GM23248 (cell line): Measurements from ENCODE around the gene BMP2K. TPM values are rescaled to one million over a fixed set of nuclear protein-coding genes. Genes with fewer than 3 reads are reported as not detected.
"Not testable (repeated sequence)": the region's sequence is repeated elsewhere in the genome, so short reads cannot be mapped to it uniquely, and the experiment has no call there.

Source experiments
- DNase-seq: peaks from one replicate; pipeline ENCODE4 v3.0.0-alpha.2; 2015
- H2AFZ ChIP-seq: fragments of 200-600 bp; sonication (generic); 2 replicates; pipeline ENCODE4 v1.6.1; 2016; ENCODE audit warnings: antibody characterized with exemption
- H3F3A ChIP-seq: fragments of 200-600 bp; sonication (generic); 2 replicates; pipeline ENCODE4 v1.6.1; 2016; ENCODE audit warnings: mild to moderate bottlenecking, antibody characterized with exemption, mixed run types; ENCODE audit not compliant: insufficient read depth
- H3K27ac ChIP-seq: fragments of 200-600 bp; sonication (generic); 2 replicates; pipeline ENCODE4 v1.5.1; 2016; ENCODE audit warnings: mild to moderate bottlenecking
- H3K27me3 ChIP-seq: fragments of 200-600 bp; sonication (generic); replicated peaks from 2 replicates; pipeline ENCODE4 v1.6.1; 2016; ENCODE audit warnings: mild to moderate bottlenecking; ENCODE audit not compliant: insufficient read depth
- H3K36me3 ChIP-seq: fragments of 200-600 bp; sonication (generic); 2 replicates; pipeline ENCODE4 v1.6.1; 2016; ENCODE audit warnings: low read depth, mild to moderate bottlenecking
- H3K4me1 ChIP-seq: fragments of 200-600 bp; sonication (generic); 2 replicates; pipeline ENCODE4 v1.6.1; 2016; ENCODE audit warnings: mild to moderate bottlenecking; ENCODE audit not compliant: insufficient read depth
- H3K4me2 ChIP-seq: fragments of 200-600 bp; sonication (generic); one replicate; pipeline ENCODE4 v1.6.1; 2016; ENCODE audit warnings: mild to moderate bottlenecking; ENCODE audit not compliant: unreplicated experiment
- H3K4me3 ChIP-seq: fragments of 200-600 bp; sonication (generic); 2 replicates; pipeline ENCODE4 v1.5.1; 2016; ENCODE audit warnings: mild to moderate bottlenecking
- H3K79me2 ChIP-seq: fragments of 200-600 bp; sonication (generic); 2 replicates; pipeline ENCODE4 v1.6.1; 2016; ENCODE audit warnings: mild to moderate bottlenecking; ENCODE audit not compliant: insufficient read depth
- H3K9ac ChIP-seq: fragments of 200-600 bp; sonication (generic); 2 replicates; pipeline ENCODE4 v1.6.1; 2016; ENCODE audit warnings: mild to moderate bottlenecking
- H3K9me2 ChIP-seq: fragments of 200-600 bp; sonication (generic); 2 replicates; pipeline ENCODE4 v1.6.1; 2016; ENCODE audit warnings: mixed run types, mild to moderate bottlenecking, moderate library complexity; ENCODE audit not compliant: insufficient read depth
- H3K9me3 ChIP-seq: fragments of 200-600 bp; sonication (generic); one replicate; pipeline ENCODE4 v1.6.1; 2017; ENCODE audit warnings: low read depth
- H4K20me1 ChIP-seq: fragments of 200-600 bp; sonication (generic); 2 replicates; pipeline ENCODE4 v1.6.0; 2016; ENCODE audit not compliant: insufficient read depth
- EZH2 ChIP-seq: fragments of 200-600 bp; sonication (generic); IDR thresholded peaks from 2 replicates; pipeline ENCODE4 v1.6.1; 2018; ENCODE audit warnings: antibody characterized with exemption, mild to moderate bottlenecking; ENCODE audit not compliant: insufficient read depth, poor library complexity, severe bottlenecking
- EZH2phosphoT487 ChIP-seq: fragments of 200-600 bp; sonication (generic); IDR thresholded peaks from 2 replicates; pipeline ENCODE4 v1.6.1; 2018; ENCODE audit warnings: antibody characterized with exemption, moderate library complexity, mild to moderate bottlenecking, low read depth; ENCODE audit not compliant: insufficient read depth
- WGBS, 2 experiments: methylation state at CpG; one replicate each; pipeline ENCODE4 v1.1.6; 2015 to 2017; ENCODE audit warnings: low lambda C conversion rate in 2 of 2, low coverage in 1 of 2; ENCODE audit errors: missing lambda C conversion rate in 2 of 2; 5-methylcytosine and 5-hydroxymethylcytosine counted together
- in situ Hi-C: fragments of 300-500 bp; cut with MboI; formaldehyde crosslinking; loops from 2 replicates; pipeline ENCODE4 v1.15.0; 2020
- polyA plus RNA-seq: library from polyadenylated mRNA; unstranded; fragments of >200 nt; fragmentation: Nextera tagmentation; extraction: Ambion mirVana; gene quantifications from 2 replicates; pipeline ENCODE4 v1.2.1, GENCODE V29; 2016
- total RNA-seq: library from RNA; depleted of rRNA; stranded (reverse); fragments of >200 nt; shearing (Covaris generic); gene quantifications from 2 replicates; pipeline ENCODE4 v1.2.3, GENCODE V29; 2014

Gene BMP2K
- total and polyA plus RNA-seq, 2 experiments from 2014 or later, result 11.0 to 53.0 TPM

DNA sequence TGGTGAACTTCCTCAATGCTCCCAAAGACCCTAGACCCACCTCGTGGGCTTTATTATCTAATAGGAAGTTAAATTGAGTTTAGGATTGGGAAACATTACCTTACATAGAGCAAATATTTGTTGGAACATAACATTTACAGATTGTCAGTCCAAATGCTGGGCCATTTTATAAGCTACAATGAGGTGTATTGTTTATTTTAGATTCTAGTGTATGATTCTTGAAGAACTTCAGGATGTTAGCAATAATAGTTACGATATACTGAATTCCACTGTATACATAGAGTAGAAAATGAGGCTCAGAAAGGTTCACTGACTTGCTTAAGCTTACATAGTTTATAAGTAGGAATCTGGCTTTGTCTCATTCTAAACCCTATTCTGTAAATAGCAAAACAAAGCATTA, 125.7 kb downstream of the BMP2K start:
- peaks cover 4% of the 10 kb centered on the region; the same call in 1 of the 2 replicates for H4K20me1 ChIP-seq
- H3K27ac ChIP-seq, result no peak overlapping the region
- H3K36me3 ChIP-seq, result no peaks in the 10 kb centered on the region
- no peaks in the 10 kb centered on the region for H3K9me2 ChIP-seq
- peaks cover 20% of the 10 kb centered on the region for H3F3A ChIP-seq
- in situ Hi-C loops, result no loop called here
- H2AFZ ChIP-seq, result no peak overlapping the region
- no peaks in the 10 kb centered on the region for H3K9me3 ChIP-seq
- no peak for DNase-seq
- no peak for TF ChIP-seq EZH2
- TF ChIP-seq EZH2phosphoT487, result no peak
- H3K4me1 ChIP-seq, result no peaks in the 10 kb centered on the region
- no peak overlapping the region for H3K4me2 ChIP-seq
- H3K9ac ChIP-seq, result no peak overlapping the region
- H3K27me3 ChIP-seq, result no peaks in the 10 kb centered on the region
- no peaks in the 10 kb centered on the region for H3K79me2 ChIP-seq
- H3K4me3 ChIP-seq, result no peak overlapping the region
- WGBS, 2 experiments, result 98% methylated on average over 2 of the region's 2 CpGs

DNA sequence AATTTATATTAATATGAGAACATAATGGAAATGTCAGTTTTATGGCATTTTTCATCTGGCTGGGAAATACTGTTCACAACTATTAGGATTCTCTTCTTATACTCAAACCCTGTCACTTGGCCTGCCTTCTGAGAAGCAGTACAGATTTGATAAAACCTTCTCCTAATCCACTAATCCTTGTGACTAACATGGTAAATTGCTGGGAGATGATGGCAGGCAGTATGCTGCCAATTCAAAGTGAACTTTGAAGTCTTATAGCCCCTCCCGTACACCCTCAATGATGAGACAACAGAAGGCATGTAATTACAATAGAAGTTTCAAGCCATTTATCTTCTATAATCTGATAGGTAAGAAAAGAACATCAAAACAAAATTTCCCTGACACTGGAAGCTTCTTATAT, 126.1 kb downstream of the BMP2K start:
- no peak overlapping the region for H3K9ac ChIP-seq
- WGBS, 2 experiments, result 53 to 66% methylated on average over 1 of the region's 1 CpG
- in situ Hi-C loops, result no loop called here
- no peaks in the 10 kb centered on the region for H3K4me1 ChIP-seq
- TF ChIP-seq EZH2phosphoT487 (no peak), EZH2 (no peak)
- no peak overlapping the region for H3K4me3 ChIP-seq
- H3K27me3 ChIP-seq, result no peaks in the 10 kb centered on the region
- peaks cover 4% of the 10 kb centered on the region; the same call in 1 of the 2 replicates for H4K20me1 ChIP-seq
- no peaks in the 10 kb centered on the region for H3K79me2 ChIP-seq
- no peaks in the 10 kb centered on the region for H3K9me2 ChIP-seq
- peaks cover 20% of the 10 kb centered on the region for H3F3A ChIP-seq
- no peak overlapping the region for H3K27ac ChIP-seq
- DNase-seq, result peak; percentile 11
- H2AFZ ChIP-seq, result no peak overlapping the region
- H3K4me2 ChIP-seq, result no peak overlapping the region
- no peaks in the 10 kb centered on the region for H3K36me3 ChIP-seq
- no peaks in the 10 kb centered on the region for H3K9me3 ChIP-seq

- in situ Hi-C loops, result no loop called here
- Histone ChIP-seq H3K27ac (no peak overlapping the region), H4K20me1 (peaks cover 4% of the 10 kb centered on the region; the same call in 1 of the 2 replicates), H3K36me3 (no peaks in the 10 kb centered on the region), H2AFZ (no peak overlapping the region), H3K4me3 (no peak overlapping the region), H3K9me2 (no peaks in the 10 kb centered on the region), H3K79me2 (no peaks in the 10 kb centered on the region), H3K4me2 (no peak overlapping the region), H3K27me3 (no peaks in the 10 kb centered on the region), H3K9ac (no peak overlapping the region), H3F3A (peaks cover 20% of the 10 kb centered on the region), H3K4me1 (no peaks in the 10 kb centered on the region), H3K9me3 (no peaks in the 10 kb centered on the region)
- DNase-seq, result peak; percentile 14
- no peak for TF ChIP-seq EZH2phosphoT487
- no peak for TF ChIP-seq EZH2
- 96% methylated on average over 1 of the region's 1 CpG for WGBS, 2 experiments
Measured at GRCh38 chr4:78904143-78904542, 128.0 kb downstream of the BMP2K start.

GRCh38 chr4:78907638-78908037, 131.5 kb downstream of the BMP2K start:
- in situ Hi-C loops, result no loop called here
- Histone ChIP-seq H2AFZ (no peak overlapping the region), H3K4me2 (no peak overlapping the region), H3F3A (peaks cover 16% of the 10 kb centered on the region), H4K20me1 (peaks cover 4% of the 10 kb centered on the region; the same call in 1 of the 2 replicates), H3K36me3 (peaks cover 5% of the 10 kb centered on the region; the same call in 1 of the 2 replicates), H3K4me3 (no peak overlapping the region), H3K9me2 (no peaks in the 10 kb centered on the region), H3K9me3 (no peaks in the 10 kb centered on the region), H3K27me3 (no peaks in the 10 kb centered on the region), H3K9ac (no peak overlapping the region), H3K4me1 (no peaks in the 10 kb centered on the region), H3K79me2 (no peaks in the 10 kb centered on the region), H3K27ac (no peak overlapping the region)
- no peak for DNase-seq
- 71 to 74% methylated on average over 6 of the region's 6 CpGs for WGBS, 2 experiments
- TF ChIP-seq EZH2phosphoT487, result no peak
- TF ChIP-seq EZH2, result no peak

DNA sequence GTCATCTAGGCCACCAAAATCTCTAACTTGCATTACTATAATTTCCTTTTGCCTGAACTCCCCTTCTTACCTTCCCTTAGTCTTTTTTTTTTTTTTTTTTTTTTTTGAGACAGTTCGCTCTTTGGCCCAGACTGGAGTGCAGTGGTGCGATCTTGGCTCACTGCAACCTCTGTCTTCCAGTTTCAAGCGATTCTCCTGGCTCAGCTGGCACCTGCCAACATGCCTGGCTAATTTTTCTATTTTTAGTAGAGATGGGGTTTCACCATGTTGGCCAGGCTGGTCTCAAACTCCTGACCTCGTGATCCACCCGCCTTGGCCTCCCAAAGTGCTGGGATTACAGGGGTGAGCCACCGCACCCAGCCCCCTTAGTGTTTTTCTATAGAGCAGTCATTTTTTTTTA, 132.8 kb downstream of the BMP2K start:
- H3K4me3 ChIP-seq, H4K20me1 ChIP-seq, H3K9me3 ChIP-seq, H3K79me2 ChIP-seq, H3K4me1 ChIP-seq, H3K36me3 ChIP-seq, H3K27ac ChIP-seq, in situ Hi-C loops, H2AFZ ChIP-seq, H3K27me3 ChIP-seq, H3K9ac ChIP-seq, H3K9me2 ChIP-seq, DNase-seq, H3F3A ChIP-seq, H3K4me2 ChIP-seq: not testable (repeated sequence)
- WGBS, 2 experiments, result 88 to 92% methylated on average over 6 of the region's 6 CpGs
